HFF-Myc (cell line): ENCODE measurements around the gene ZBTB38.

Experiments used
- DNase-seq: peaks from one replicate; pipeline ENCODE4 v3.0.0-alpha.2; 2011; ENCODE audit warnings: low read depth; ENCODE audit errors: extremely low read depth
- H3K4me3 ChIP-seq: replicated peaks from 2 replicates; pipeline ENCODE4 v1.5.1; 2011; ENCODE audit warnings: low read depth, mild to moderate bottlenecking, control low read depth, low read length
- TF ChIP-seq, protein P1 (sequence below): IDR thresholded peaks from 2 replicates; pipeline ENCODE4 v1.5.1; 2012; ENCODE audit warnings: mild to moderate bottlenecking, low read depth, low read length, control low read depth; ENCODE audit errors: missing control alignments

Gene ZBTB38

GRCh38 chr3:141412087-141412935 is 44.0 kb downstream of the ZBTB38 start:
- no peak for DNase-seq
- TF ChIP-seq, protein P1, sequence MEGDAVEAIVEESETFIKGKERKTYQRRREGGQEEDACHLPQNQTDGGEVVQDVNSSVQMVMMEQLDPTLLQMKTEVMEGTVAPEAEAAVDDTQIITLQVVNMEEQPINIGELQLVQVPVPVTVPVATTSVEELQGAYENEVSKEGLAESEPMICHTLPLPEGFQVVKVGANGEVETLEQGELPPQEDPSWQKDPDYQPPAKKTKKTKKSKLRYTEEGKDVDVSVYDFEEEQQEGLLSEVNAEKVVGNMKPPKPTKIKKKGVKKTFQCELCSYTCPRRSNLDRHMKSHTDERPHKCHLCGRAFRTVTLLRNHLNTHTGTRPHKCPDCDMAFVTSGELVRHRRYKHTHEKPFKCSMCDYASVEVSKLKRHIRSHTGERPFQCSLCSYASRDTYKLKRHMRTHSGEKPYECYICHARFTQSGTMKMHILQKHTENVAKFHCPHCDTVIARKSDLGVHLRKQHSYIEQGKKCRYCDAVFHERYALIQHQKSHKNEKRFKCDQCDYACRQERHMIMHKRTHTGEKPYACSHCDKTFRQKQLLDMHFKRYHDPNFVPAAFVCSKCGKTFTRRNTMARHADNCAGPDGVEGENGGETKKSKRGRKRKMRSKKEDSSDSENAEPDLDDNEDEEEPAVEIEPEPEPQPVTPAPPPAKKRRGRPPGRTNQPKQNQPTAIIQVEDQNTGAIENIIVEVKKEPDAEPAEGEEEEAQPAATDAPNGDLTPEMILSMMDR = no peak
- H3K4me3 ChIP-seq = no peak overlapping the region

DNA sequence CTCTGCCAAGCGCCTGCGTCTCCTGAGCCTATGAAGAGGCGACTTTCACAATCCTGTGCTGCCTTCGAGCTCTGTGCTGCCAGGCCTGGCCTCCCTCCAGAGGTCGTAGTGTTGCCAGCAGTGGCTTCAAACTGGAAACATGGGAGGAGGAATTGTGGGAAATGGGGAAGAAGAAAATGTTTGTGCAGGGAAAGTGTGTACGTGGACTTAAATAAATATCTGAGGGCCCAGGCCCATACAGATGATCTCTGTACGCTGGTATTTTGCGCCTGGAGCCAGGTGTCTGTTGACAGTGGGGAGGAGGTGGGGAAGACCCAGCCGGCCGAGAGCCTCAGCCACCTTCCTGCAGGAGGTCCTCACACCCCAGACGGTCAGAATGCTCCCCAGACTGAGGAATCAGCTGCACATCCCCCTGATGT is 44.6 kb downstream of the ZBTB38 start:
- TF ChIP-seq, protein P1 = no peak
- no peak for DNase-seq
- H3K4me3 ChIP-seq = no peak overlapping the region

- H3K4me3 ChIP-seq = no peak overlapping the region
- TF ChIP-seq, protein P1 = no peak
- no peak for DNase-seq
Observed at GRCh38 chr3:141413391-141413790, 45.1 kb downstream of the ZBTB38 start.

GRCh38 chr3:141413801-141414689 is 45.7 kb downstream of the ZBTB38 start:
- H3K4me3 ChIP-seq = no peak overlapping the region
- no peak for DNase-seq
- TF ChIP-seq, protein P1 = no peak

- no peak overlapping the region for H3K4me3 ChIP-seq
- TF ChIP-seq, protein P1 = no peak
- no peak for DNase-seq
Observed at GRCh38 chr3:141414800-141415462, 46.6 kb downstream of the ZBTB38 start.

DNA sequence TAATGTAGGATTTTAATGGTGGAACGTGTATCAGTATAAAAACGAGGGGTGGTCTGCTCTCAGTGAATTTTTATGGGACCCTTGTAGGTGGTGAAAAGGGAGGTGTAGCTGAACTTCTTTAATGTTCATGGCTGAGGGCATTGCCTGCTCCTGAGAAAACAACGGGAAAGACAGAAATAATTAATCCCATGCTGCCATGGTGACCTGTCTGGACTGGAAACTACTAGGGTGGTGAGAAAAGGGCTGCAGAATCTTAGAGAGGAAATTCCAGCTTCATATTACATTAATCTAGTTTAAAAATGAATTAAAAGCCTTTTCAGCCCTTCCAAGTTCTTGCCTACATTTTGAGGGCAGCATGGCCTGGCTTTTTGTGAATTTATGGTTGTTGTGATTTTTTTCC is 47.6 kb downstream of the ZBTB38 start:
- H3K4me3 ChIP-seq = no peak overlapping the region

More for the DNA sequence above, 47.6 kb downstream of the ZBTB38 start:
- TF ChIP-seq, protein P1 = no peak
- no peak for DNase-seq
